Measurements from ENCODE around the gene PADI4. TPM values are rescaled to one million over a fixed set of nuclear protein-coding genes. Genes with fewer than 3 reads are reported as not detected.

PADI4 gene
- total and polyA plus RNA-seq, 4 donors, result 0.32 to 6.1 (median 0.90) TPM

DNA sequence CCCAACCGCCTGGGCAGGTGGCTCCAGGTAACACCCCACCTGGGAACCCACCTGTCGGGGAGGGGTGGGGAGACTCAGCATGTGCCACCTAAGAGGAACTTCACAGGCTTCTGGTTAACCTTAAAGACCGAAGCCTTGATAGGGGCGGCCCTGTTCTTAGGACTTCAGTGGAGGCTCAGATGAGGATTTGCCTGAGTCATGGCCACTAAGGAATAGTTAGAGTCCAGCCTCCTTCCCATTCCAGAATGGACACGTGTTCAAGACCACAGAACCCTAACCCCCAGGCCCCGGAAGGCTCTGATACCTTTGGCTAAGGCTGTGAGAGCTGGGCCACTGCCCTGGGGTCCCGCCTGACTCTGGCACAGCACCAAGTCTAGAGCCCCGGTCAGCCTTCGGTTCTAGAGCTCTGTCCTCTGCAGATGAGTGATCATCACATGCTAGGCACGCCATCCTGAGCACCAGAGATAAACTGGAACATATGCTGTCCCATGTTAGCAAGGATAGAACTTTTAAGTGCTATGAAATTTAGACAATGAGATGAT lies 84.3 kb downstream of the PADI4 start:
- TF ChIP-seq, protein P1, sequence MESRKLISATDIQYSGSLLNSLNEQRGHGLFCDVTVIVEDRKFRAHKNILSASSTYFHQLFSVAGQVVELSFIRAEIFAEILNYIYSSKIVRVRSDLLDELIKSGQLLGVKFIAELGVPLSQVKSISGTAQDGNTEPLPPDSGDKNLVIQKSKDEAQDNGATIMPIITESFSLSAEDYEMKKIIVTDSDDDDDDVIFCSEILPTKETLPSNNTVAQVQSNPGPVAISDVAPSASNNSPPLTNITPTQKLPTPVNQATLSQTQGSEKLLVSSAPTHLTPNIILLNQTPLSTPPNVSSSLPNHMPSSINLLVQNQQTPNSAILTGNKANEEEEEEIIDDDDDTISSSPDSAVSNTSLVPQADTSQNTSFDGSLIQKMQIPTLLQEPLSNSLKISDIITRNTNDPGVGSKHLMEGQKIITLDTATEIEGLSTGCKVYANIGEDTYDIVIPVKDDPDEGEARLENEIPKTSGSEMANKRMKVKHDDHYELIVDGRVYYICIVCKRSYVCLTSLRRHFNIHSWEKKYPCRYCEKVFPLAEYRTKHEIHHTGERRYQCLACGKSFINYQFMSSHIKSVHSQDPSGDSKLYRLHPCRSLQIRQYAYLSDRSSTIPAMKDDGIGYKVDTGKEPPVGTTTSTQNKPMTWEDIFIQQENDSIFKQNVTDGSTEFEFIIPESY (IDR thresholded peaks at IDR 0.05), result no peak
- TF ChIP-seq, protein P2, sequence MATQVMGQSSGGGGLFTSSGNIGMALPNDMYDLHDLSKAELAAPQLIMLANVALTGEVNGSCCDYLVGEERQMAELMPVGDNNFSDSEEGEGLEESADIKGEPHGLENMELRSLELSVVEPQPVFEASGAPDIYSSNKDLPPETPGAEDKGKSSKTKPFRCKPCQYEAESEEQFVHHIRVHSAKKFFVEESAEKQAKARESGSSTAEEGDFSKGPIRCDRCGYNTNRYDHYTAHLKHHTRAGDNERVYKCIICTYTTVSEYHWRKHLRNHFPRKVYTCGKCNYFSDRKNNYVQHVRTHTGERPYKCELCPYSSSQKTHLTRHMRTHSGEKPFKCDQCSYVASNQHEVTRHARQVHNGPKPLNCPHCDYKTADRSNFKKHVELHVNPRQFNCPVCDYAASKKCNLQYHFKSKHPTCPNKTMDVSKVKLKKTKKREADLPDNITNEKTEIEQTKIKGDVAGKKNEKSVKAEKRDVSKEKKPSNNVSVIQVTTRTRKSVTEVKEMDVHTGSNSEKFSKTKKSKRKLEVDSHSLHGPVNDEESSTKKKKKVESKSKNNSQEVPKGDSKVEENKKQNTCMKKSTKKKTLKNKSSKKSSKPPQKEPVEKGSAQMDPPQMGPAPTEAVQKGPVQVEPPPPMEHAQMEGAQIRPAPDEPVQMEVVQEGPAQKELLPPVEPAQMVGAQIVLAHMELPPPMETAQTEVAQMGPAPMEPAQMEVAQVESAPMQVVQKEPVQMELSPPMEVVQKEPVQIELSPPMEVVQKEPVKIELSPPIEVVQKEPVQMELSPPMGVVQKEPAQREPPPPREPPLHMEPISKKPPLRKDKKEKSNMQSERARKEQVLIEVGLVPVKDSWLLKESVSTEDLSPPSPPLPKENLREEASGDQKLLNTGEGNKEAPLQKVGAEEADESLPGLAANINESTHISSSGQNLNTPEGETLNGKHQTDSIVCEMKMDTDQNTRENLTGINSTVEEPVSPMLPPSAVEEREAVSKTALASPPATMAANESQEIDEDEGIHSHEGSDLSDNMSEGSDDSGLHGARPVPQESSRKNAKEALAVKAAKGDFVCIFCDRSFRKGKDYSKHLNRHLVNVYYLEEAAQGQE (IDR thresholded peaks at IDR 0.05), result no peak
- no peak for TF ChIP-seq HNF4A (conservative IDR thresholded peaks at IDR 0.05)
- TF ChIP-seq NR2F2 (IDR thresholded peaks at IDR 0.05), result no peak
- TF ChIP-seq EGR1 (IDR thresholded peaks at IDR 0.05; ENCODE audit: low read depth in 2 of 2), result no peak
- TF ChIP-seq SP1 (IDR thresholded peaks at IDR 0.05), result no peak
- no peak for TF ChIP-seq YY1 (IDR thresholded peaks at IDR 0.05)
- TF ChIP-seq FOXA2 (IDR thresholded peaks at IDR 0.05), result no peak
- Histone ChIP-seq H3K4me3 (ENCODE audit: low read depth in 1 of 3, low read length in 3 of 3) (no peak overlapping the region), H3K27me3 (ENCODE audit: control insufficient read depth in 4 of 4, insufficient read depth in 4 of 4, low read length in 3 of 4) (no peaks in the 10 kb centered on the region), H3K4me1 (ENCODE audit: control insufficient read depth in 4 of 4, insufficient read depth in 4 of 4, low read length in 3 of 4) (no peaks in the 10 kb centered on the region), H3K9me3 (ENCODE audit: control insufficient read depth in 4 of 4, low read length in 3 of 4) (no peaks in the 10 kb centered on the region), H3K9ac (ENCODE audit: low read depth in 1 of 2, low read length in 2 of 2) (no peak overlapping the region), H3K36me3 (ENCODE audit: control insufficient read depth in 4 of 4, insufficient read depth in 3 of 4, low read depth in 1 of 4, low read length in 3 of 4) (no peaks in the 10 kb centered on the region), H3K27ac (ENCODE audit: low read depth in 1 of 2, low read length in 2 of 2) (no peak overlapping the region)
- no peak for DNase-seq (ENCODE audit: low spot score)
- WGBS, result 86% methylated on average over 10 of the region's 10 CpGs

- Histone ChIP-seq H3K27ac (ENCODE audit: low read depth in 1 of 2, low read length in 2 of 2) (no peak overlapping the region), H3K27me3 (ENCODE audit: control insufficient read depth in 4 of 4, insufficient read depth in 4 of 4, low read length in 3 of 4) (no peaks in the 10 kb centered on the region), H3K9me3 (ENCODE audit: control insufficient read depth in 4 of 4, low read length in 3 of 4) (no peaks in the 10 kb centered on the region), H3K4me3 (ENCODE audit: low read depth in 1 of 3, low read length in 3 of 3) (no peak overlapping the region), H3K4me1 (ENCODE audit: control insufficient read depth in 4 of 4, insufficient read depth in 4 of 4, low read length in 3 of 4) (no peaks in the 10 kb centered on the region), H3K36me3 (ENCODE audit: control insufficient read depth in 4 of 4, insufficient read depth in 3 of 4, low read depth in 1 of 4, low read length in 3 of 4) (no peaks in the 10 kb centered on the region), H3K9ac (ENCODE audit: low read depth in 1 of 2, low read length in 2 of 2) (no peak overlapping the region)
- 86% methylated on average over 8 of the region's 8 CpGs for WGBS
- TF ChIP-seq, protein P3, sequence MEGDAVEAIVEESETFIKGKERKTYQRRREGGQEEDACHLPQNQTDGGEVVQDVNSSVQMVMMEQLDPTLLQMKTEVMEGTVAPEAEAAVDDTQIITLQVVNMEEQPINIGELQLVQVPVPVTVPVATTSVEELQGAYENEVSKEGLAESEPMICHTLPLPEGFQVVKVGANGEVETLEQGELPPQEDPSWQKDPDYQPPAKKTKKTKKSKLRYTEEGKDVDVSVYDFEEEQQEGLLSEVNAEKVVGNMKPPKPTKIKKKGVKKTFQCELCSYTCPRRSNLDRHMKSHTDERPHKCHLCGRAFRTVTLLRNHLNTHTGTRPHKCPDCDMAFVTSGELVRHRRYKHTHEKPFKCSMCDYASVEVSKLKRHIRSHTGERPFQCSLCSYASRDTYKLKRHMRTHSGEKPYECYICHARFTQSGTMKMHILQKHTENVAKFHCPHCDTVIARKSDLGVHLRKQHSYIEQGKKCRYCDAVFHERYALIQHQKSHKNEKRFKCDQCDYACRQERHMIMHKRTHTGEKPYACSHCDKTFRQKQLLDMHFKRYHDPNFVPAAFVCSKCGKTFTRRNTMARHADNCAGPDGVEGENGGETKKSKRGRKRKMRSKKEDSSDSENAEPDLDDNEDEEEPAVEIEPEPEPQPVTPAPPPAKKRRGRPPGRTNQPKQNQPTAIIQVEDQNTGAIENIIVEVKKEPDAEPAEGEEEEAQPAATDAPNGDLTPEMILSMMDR (IDR thresholded peaks at IDR 0.05; ENCODE audit: low read depth, low read length, missing input control), result no peak
- no peak for TF ChIP-seq HNF4A (conservative IDR thresholded peaks at IDR 0.05)
- no peak for TF ChIP-seq MAX (IDR thresholded peaks at IDR 0.05)
- TF ChIP-seq, protein P1 (IDR thresholded peaks at IDR 0.05), result no peak
- no peak for TF ChIP-seq EGR1 (IDR thresholded peaks at IDR 0.05; ENCODE audit: low read depth in 2 of 2)
- TF ChIP-seq RXRA (IDR thresholded peaks at IDR 0.05), result no peak
- TF ChIP-seq, protein P2 (IDR thresholded peaks at IDR 0.05), result no peak
- TF ChIP-seq SP1 (IDR thresholded peaks at IDR 0.05), result no peak
- no peak for TF ChIP-seq FOXA2 (IDR thresholded peaks at IDR 0.05)
- TF ChIP-seq TAF1 (conservative IDR thresholded peaks at IDR 0.05), result no peak
- DNase-seq (ENCODE audit: low spot score), result no peak
Measured at GRCh38 chr1:17393230-17393629, 85.2 kb downstream of the PADI4 start.
